ENCODE results near the gene SSH2.
"Not testable (repeated sequence)": the region's sequence is repeated elsewhere in the genome, so short reads cannot be mapped to it uniquely, and the experiment has no call there.

SSH2 gene

GRCh38 chr17:29929533-29930408 is at the start of gene SSH2:
TSS of gene SSH2 (minus strand) at chr17:29930228. CDS start at chr17:29930000, 228 bp downstream.
- Histone ChIP-seq H3K36me3 (ENCODE audit: control insufficient read depth in 5 of 5, insufficient read depth in 5 of 5, low read length in 5 of 5) (no peaks in the 10 kb centered on the region), H3K9ac (ENCODE audit: low read length in 5 of 5) (peak within 1 kb of the TSS; percentile 71 to 92 (median 89)), H3K4me3 (ENCODE audit: low read depth in 1 of 5, low read length in 5 of 5) (peak within 1 kb of the TSS; percentile 87 to 98 (median 98)), H3K4me1 (ENCODE audit: control insufficient read depth in 5 of 5, insufficient read depth in 5 of 5, low read length in 5 of 5) (peaks cover 0 to 31% (median 30%) of the 10 kb centered on the region in 5 donors), H3K9me3 (ENCODE audit: control insufficient read depth in 5 of 5, low read length in 5 of 5) (no peaks in the 10 kb centered on the region), H3K27me3 (ENCODE audit: control insufficient read depth in 5 of 5, insufficient read depth in 4 of 5, low read length in 5 of 5) (no peaks in the 10 kb centered on the region), H3K27ac (ENCODE audit: low read depth, low read length) (peak within 1 kb of the TSS; percentile 90)

- no peaks in the 10 kb centered on the region for H3K4me1 ChIP-seq (ENCODE audit: control insufficient read depth in 5 of 5, insufficient read depth in 5 of 5, low read length in 5 of 5)
- H3K27ac ChIP-seq (ENCODE audit: low read depth, low read length) = no peak overlapping the region
- H3K27me3 ChIP-seq (ENCODE audit: control insufficient read depth in 5 of 5, insufficient read depth in 4 of 5, low read length in 5 of 5) = no peaks in the 10 kb centered on the region
- H3K36me3 ChIP-seq (ENCODE audit: control insufficient read depth in 5 of 5, insufficient read depth in 5 of 5, low read length in 5 of 5) = no peaks in the 10 kb centered on the region
- no peaks in the 10 kb centered on the region for H3K9me3 ChIP-seq (ENCODE audit: control insufficient read depth in 5 of 5, low read length in 5 of 5)
- no peak overlapping the region for H3K9ac ChIP-seq (ENCODE audit: low read length in 5 of 5)
- no peak overlapping the region for H3K4me3 ChIP-seq (ENCODE audit: low read depth in 1 of 5, low read length in 5 of 5)
Observed at GRCh38 chr17:29977836-29978235, 47.8 kb upstream of the SSH2 start.

GRCh38 chr17:29973005-29973404 is 43.0 kb upstream of the SSH2 start:
- Histone ChIP-seq H3K9me3 (ENCODE audit: control insufficient read depth in 5 of 5, low read length in 5 of 5) (no peaks in the 10 kb centered on the region), H3K27me3 (ENCODE audit: control insufficient read depth in 5 of 5, insufficient read depth in 4 of 5, low read length in 5 of 5) (no peaks in the 10 kb centered on the region), H3K27ac (ENCODE audit: low read depth, low read length) (no peak overlapping the region)

GRCh38 chr17:29972277-29972676 is 42.2 kb upstream of the SSH2 start:
- no peaks in the 10 kb centered on the region for H3K9me3 ChIP-seq (ENCODE audit: control insufficient read depth in 5 of 5, low read length in 5 of 5)
- no peak overlapping the region for H3K27ac ChIP-seq (ENCODE audit: low read depth, low read length)
- H3K4me1 ChIP-seq (ENCODE audit: control insufficient read depth in 5 of 5, insufficient read depth in 5 of 5, low read length in 5 of 5) = no peaks in the 10 kb centered on the region
- H3K36me3 ChIP-seq (ENCODE audit: control insufficient read depth in 5 of 5, insufficient read depth in 5 of 5, low read length in 5 of 5) = no peaks in the 10 kb centered on the region
- no peaks in the 10 kb centered on the region for H3K27me3 ChIP-seq (ENCODE audit: control insufficient read depth in 5 of 5, insufficient read depth in 4 of 5, low read length in 5 of 5)
- H3K9ac ChIP-seq (ENCODE audit: low read length in 5 of 5) = no peak overlapping the region
- no peak overlapping the region for H3K4me3 ChIP-seq (ENCODE audit: low read depth in 1 of 5, low read length in 5 of 5)

More at GRCh38 chr17:29973005-29973404, 43.0 kb upstream of the SSH2 start:
- Histone ChIP-seq H3K9ac (ENCODE audit: low read length in 5 of 5) (no peak overlapping the region), H3K36me3 (ENCODE audit: control insufficient read depth in 5 of 5, insufficient read depth in 5 of 5, low read length in 5 of 5) (no peaks in the 10 kb centered on the region), H3K4me3 (ENCODE audit: low read depth in 1 of 5, low read length in 5 of 5) (no peak overlapping the region), H3K4me1 (ENCODE audit: control insufficient read depth in 5 of 5, insufficient read depth in 5 of 5, low read length in 5 of 5) (no peaks in the 10 kb centered on the region)

- Histone ChIP-seq H3K27ac (ENCODE audit: low read depth, low read length) (no peak overlapping the region), H3K36me3 (ENCODE audit: control insufficient read depth in 5 of 5, insufficient read depth in 5 of 5, low read length in 5 of 5) (no peaks in the 10 kb centered on the region)
Observed at GRCh38 chr17:29968271-29968670, 38.2 kb upstream of the SSH2 start.

GRCh38 chr17:29962656-29963055 is 32.6 kb upstream of the SSH2 start:
- Histone ChIP-seq H3K27me3 (ENCODE audit: control insufficient read depth in 5 of 5, insufficient read depth in 4 of 5, low read length in 5 of 5) (no peaks in the 10 kb centered on the region), H3K4me1 (ENCODE audit: control insufficient read depth in 5 of 5, insufficient read depth in 5 of 5, low read length in 5 of 5) (no peaks in the 10 kb centered on the region), H3K9ac (ENCODE audit: low read length in 5 of 5) (no peak overlapping the region), H3K27ac (ENCODE audit: low read depth, low read length) (no peak overlapping the region), H3K36me3 (ENCODE audit: control insufficient read depth in 5 of 5, insufficient read depth in 5 of 5, low read length in 5 of 5) (no peaks in the 10 kb centered on the region), H3K4me3 (ENCODE audit: low read depth in 1 of 5, low read length in 5 of 5) (no peak overlapping the region), H3K9me3 (ENCODE audit: control insufficient read depth in 5 of 5, low read length in 5 of 5) (peaks cover 0 to 3% (median 0%) of the 10 kb centered on the region in 5 donors)

More at GRCh38 chr17:29968271-29968670, 38.2 kb upstream of the SSH2 start:
- peaks cover 0 to 3% (median 0%) of the 10 kb centered on the region in 5 donors for H3K9me3 ChIP-seq (ENCODE audit: control insufficient read depth in 5 of 5, low read length in 5 of 5)
- no peaks in the 10 kb centered on the region for H3K27me3 ChIP-seq (ENCODE audit: control insufficient read depth in 5 of 5, insufficient read depth in 4 of 5, low read length in 5 of 5)
- no peak overlapping the region for H3K4me3 ChIP-seq (ENCODE audit: low read depth in 1 of 5, low read length in 5 of 5)
- no peaks in the 10 kb centered on the region for H3K4me1 ChIP-seq (ENCODE audit: control insufficient read depth in 5 of 5, insufficient read depth in 5 of 5, low read length in 5 of 5)
- H3K9ac ChIP-seq (ENCODE audit: low read length in 5 of 5) = no peak overlapping the region

GRCh38 chr17:29959658-29960337 is 29.8 kb upstream of the SSH2 start:
- Histone ChIP-seq H3K4me1 (ENCODE audit: control insufficient read depth in 5 of 5, insufficient read depth in 5 of 5, low read length in 5 of 5) (no peaks in the 10 kb centered on the region), H3K9me3 (ENCODE audit: control insufficient read depth in 5 of 5, low read length in 5 of 5) (peaks cover 0 to 3% (median 0%) of the 10 kb centered on the region in 5 donors), H3K36me3 (ENCODE audit: control insufficient read depth in 5 of 5, insufficient read depth in 5 of 5, low read length in 5 of 5) (no peaks in the 10 kb centered on the region), H3K9ac (ENCODE audit: low read length in 5 of 5) (no peak overlapping the region), H3K27me3 (ENCODE audit: control insufficient read depth in 5 of 5, insufficient read depth in 4 of 5, low read length in 5 of 5) (no peaks in the 10 kb centered on the region), H3K27ac (ENCODE audit: low read depth, low read length) (no peak overlapping the region), H3K4me3 (ENCODE audit: low read depth in 1 of 5, low read length in 5 of 5) (no peak overlapping the region)

- no peak overlapping the region for H3K4me3 ChIP-seq (ENCODE audit: low read depth in 1 of 5, low read length in 5 of 5)
- H3K36me3 ChIP-seq (ENCODE audit: control insufficient read depth in 5 of 5, insufficient read depth in 5 of 5, low read length in 5 of 5) = no peaks in the 10 kb centered on the region
- no peaks in the 10 kb centered on the region for H3K27me3 ChIP-seq (ENCODE audit: control insufficient read depth in 5 of 5, insufficient read depth in 4 of 5, low read length in 5 of 5)
- no peak overlapping the region for H3K27ac ChIP-seq (ENCODE audit: low read depth, low read length)
- H3K9ac ChIP-seq (ENCODE audit: low read length in 5 of 5) = no peak overlapping the region
- peaks cover 0 to 6% (median 0%) of the 10 kb centered on the region in 5 donors for H3K9me3 ChIP-seq (ENCODE audit: control insufficient read depth in 5 of 5, low read length in 5 of 5)
- no peaks in the 10 kb centered on the region for H3K4me1 ChIP-seq (ENCODE audit: control insufficient read depth in 5 of 5, insufficient read depth in 5 of 5, low read length in 5 of 5)
Observed at GRCh38 chr17:29958947-29959657, 29.1 kb upstream of the SSH2 start.

GRCh38 chr17:29957488-29957887 is 27.5 kb upstream of the SSH2 start:
- not testable (repeated sequence) for H3K9ac ChIP-seq (ENCODE audit: low read length in 5 of 5); H3K4me1 ChIP-seq (ENCODE audit: control insufficient read depth in 5 of 5, insufficient read depth in 5 of 5, low read length in 5 of 5); H3K27me3 ChIP-seq (ENCODE audit: control insufficient read depth in 5 of 5, insufficient read depth in 4 of 5, low read length in 5 of 5); H3K36me3 ChIP-seq (ENCODE audit: control insufficient read depth in 5 of 5, insufficient read depth in 5 of 5, low read length in 5 of 5); H3K4me3 ChIP-seq (ENCODE audit: low read depth in 1 of 5, low read length in 5 of 5); H3K27ac ChIP-seq (ENCODE audit: low read depth, low read length); H3K9me3 ChIP-seq (ENCODE audit: control insufficient read depth in 5 of 5, low read length in 5 of 5)
